Kidney epithelial cell (primary cell): Measurements from ENCODE around the gene MYO3A. TPM values are rescaled to one million over a fixed set of nuclear protein-coding genes. Genes with fewer than 3 reads are reported as not detected.
"Not testable (repeated sequence)": the region's sequence is repeated elsewhere in the genome, so short reads cannot be mapped to it uniquely, and the experiment has no call there.

Experiments
- DNase-seq: peaks from one replicate; pipeline ENCODE4 v3.0.0-alpha.2; 2010; ENCODE audit warnings: low read depth
- H3K27me3 ChIP-seq: 2 replicates; pipeline ENCODE4 v1.6.0; 2011; ENCODE audit warnings: low read length; ENCODE audit not compliant: control insufficient read depth, insufficient read depth
- H3K36me3 ChIP-seq: 2 replicates; pipeline ENCODE4 v1.5.1; 2011; ENCODE audit warnings: low read length; ENCODE audit not compliant: control insufficient read depth, insufficient read depth
- H3K4me3 ChIP-seq: 2 replicates; pipeline ENCODE4 v1.5.1; 2011; ENCODE audit warnings: low read depth, mild to moderate bottlenecking, control low read depth, low read length
- CTCF ChIP-seq: IDR thresholded peaks from 2 replicates; pipeline ENCODE4 v1.5.1; 2011; ENCODE audit warnings: mild to moderate bottlenecking, moderate library complexity, low read length, control low read depth, inconsistent platforms; ENCODE audit not compliant: insufficient read depth, poor library complexity, severe bottlenecking
- total RNA-seq: library from RNA; depleted of rRNA; stranded (reverse); fragments of >200 nt; gene quantifications from 2 replicates; pipeline ENCODE4 v1.2.3, GENCODE V29; 2015

Gene MYO3A
- total RNA-seq, 1 donor from 2014 or later, result 2.3 TPM

- TF ChIP-seq CTCF, result no peak
Measured at GRCh38 chr10:26067680-26068079, 133.7 kb downstream of the MYO3A start.

GRCh38 chr10:26080971-26081370, 146.9 kb downstream of the MYO3A start:
- not testable (repeated sequence) for DNase-seq, H3K36me3 ChIP-seq, H3K4me3 ChIP-seq, H3K27me3 ChIP-seq

More at GRCh38 chr10:26067680-26068079, 133.7 kb downstream of the MYO3A start:
- no peak for DNase-seq
- Histone ChIP-seq H3K4me3 (no peak overlapping the region), H3K27me3 (no peaks in the 10 kb centered on the region), H3K36me3 (no peaks in the 10 kb centered on the region)

GRCh38 chr10:26081459-26081858, 147.4 kb downstream of the MYO3A start:
- no peaks in the 10 kb centered on the region for H3K27me3 ChIP-seq
- H3K36me3 ChIP-seq, result no peaks in the 10 kb centered on the region
- no peak overlapping the region for H3K4me3 ChIP-seq
- no peak for TF ChIP-seq CTCF
- no peak for DNase-seq

- TF ChIP-seq CTCF, result no peak
- DNase-seq, result no peak
- Histone ChIP-seq H3K36me3 (no peaks in the 10 kb centered on the region), H3K4me3 (no peak overlapping the region), H3K27me3 (no peaks in the 10 kb centered on the region)
Measured at GRCh38 chr10:26085549-26085948, 151.5 kb downstream of the MYO3A start.

- H3K36me3 ChIP-seq, result no peaks in the 10 kb centered on the region
- no peak for DNase-seq
- no peak overlapping the region for H3K4me3 ChIP-seq
- no peaks in the 10 kb centered on the region for H3K27me3 ChIP-seq
- no peak for TF ChIP-seq CTCF
Measured at GRCh38 chr10:26087666-26088065, 153.6 kb downstream of the MYO3A start.

- no peak for DNase-seq
- TF ChIP-seq CTCF, result no peak
- no peaks in the 10 kb centered on the region for H3K27me3 ChIP-seq
- H3K36me3 ChIP-seq, result no peaks in the 10 kb centered on the region
- H3K4me3 ChIP-seq, result no peak overlapping the region
Measured at GRCh38 chr10:26090026-26090425, 156.0 kb downstream of the MYO3A start.
